SJSA1 (cell line): Measurements from ENCODE around the gene PSMB8. TPM values are rescaled to one million over a fixed set of nuclear protein-coding genes. Genes with fewer than 3 reads are reported as not detected.
"Not testable (repeated sequence)": the region's sequence is repeated elsewhere in the genome, so short reads cannot be mapped to it uniquely, and the experiment has no call there.

Source experiments
- DNase-seq, 2 experiments: peaks; one replicate each; pipeline ENCODE4 v3.0.0-alpha.2; 2015 to 2020; ENCODE audit warnings: low spot score in 2 of 2, low read depth in 1 of 2
- H3K27ac ChIP-seq: fragments of 250-450 bp; sonication (Bioruptor Pico); 2 replicates; pipeline ENCODE4 v1.5.1; 2020; ENCODE audit warnings: mild to moderate bottlenecking, moderate library complexity
- H3K27me3 ChIP-seq: fragments of 250-450 bp; sonication (Bioruptor Pico); replicated peaks from 2 replicates; pipeline ENCODE4 v1.5.1; 2020; ENCODE audit warnings: mild to moderate bottlenecking, moderate library complexity
- H3K36me3 ChIP-seq: fragments of 250-450 bp; sonication (Bioruptor Pico); 2 replicates; pipeline ENCODE4 v1.5.1; 2020; ENCODE audit warnings: mild to moderate bottlenecking
- H3K4me1 ChIP-seq: fragments of 250-450 bp; sonication (Bioruptor Pico); replicated peaks from 2 replicates; pipeline ENCODE4 v1.6.1; 2021; ENCODE audit warnings: mild to moderate bottlenecking
- H3K4me3 ChIP-seq: fragments of 250-450 bp; sonication (Bioruptor Pico); 2 replicates; pipeline ENCODE4 v1.5.1; 2020; ENCODE audit warnings: mild to moderate bottlenecking
- H3K9me3 ChIP-seq: fragments of 250-450 bp; sonication (Bioruptor Pico); replicated peaks from 2 replicates; pipeline ENCODE4 v1.5.1; 2020; ENCODE audit warnings: mild to moderate bottlenecking
- total RNA-seq: library from RNA; depleted of rRNA; stranded (reverse); fragments of >200 nt; shearing (Covaris generic); gene quantifications from 2 replicates; pipeline ENCODE4 v1.2.3, GENCODE V29; 2014; rRNA removed

Gene PSMB8
- total RNA-seq, result 107 and 118 TPM in 2 replicates

DNA sequence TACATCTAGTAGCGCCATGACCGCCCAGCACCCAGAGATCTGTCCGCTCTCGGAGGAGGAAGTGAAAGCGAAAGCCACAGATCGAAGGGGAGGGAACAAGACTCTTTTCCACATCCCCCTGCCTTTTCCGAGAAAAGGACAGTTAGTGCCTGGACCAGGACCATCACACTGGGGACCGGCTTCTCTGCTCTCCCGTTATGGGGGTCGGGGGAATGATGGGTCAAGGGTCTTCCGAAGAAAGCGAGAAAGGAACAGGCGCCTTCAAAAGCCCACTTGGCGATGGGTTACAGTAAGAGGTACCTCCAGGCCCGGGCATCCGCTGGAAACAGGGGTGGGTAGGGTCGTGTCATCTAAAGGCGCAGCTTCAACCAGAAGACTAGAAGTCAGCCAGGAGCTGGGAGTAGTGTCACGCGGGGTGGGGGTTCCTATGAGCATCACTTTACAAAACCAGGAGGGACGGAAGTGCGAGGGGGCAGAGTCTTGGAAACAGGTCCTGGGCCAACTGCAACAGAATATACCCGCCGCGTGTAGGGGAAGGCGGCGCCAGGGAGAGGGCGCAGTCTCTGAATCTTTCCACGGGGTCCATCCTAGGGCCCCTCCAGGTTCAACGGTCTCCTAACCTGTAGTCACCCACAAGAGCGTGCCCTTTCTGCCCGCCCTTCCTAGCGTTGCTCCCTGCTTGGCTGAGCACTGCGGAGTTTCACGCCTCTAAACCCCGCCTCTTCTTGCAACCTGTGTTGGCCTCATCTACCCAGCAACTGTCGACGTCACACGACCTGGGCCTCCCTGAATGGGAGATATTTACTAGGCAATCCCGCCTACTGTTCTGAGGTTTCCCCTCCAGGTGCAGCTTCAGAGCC is at the start of gene PSMB8:
Gene PSMB8, minus strand, starts transcription at position 69 of the 860 bp plus-strand sequence. Its CDS starts 51 bp downstream, at position 18.
- H3K36me3 ChIP-seq, result peaks cover 81% of the 10 kb centered on the region
- H3K4me1 ChIP-seq, result peaks cover 19% of the 10 kb centered on the region
- peak within 1 kb of the TSS; percentile 68 for H3K4me3 ChIP-seq
- peak; percentile 94 to 96 for DNase-seq
- no peaks in the 10 kb centered on the region for H3K9me3 ChIP-seq
- H3K27ac ChIP-seq, result peak within 1 kb of the TSS; percentile 93
- H3K27me3 ChIP-seq, result no peaks in the 10 kb centered on the region

DNA sequence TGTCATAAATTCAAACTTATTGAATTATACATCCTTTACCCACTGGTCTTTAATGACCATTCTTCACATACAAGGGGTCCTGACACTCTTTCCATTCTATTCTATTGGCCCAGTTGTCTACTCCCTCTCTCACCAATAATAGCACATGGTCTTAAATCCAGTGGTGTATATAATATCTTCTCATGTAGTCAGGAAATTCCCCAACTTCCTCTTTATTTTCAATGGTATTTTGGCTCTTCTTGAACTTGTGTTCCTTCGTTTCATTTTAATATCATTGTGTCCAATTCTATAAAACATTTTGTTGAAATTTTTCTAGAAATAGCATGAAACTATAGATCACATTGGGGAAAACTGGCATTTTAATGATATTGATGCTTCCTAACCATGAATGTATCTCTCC is 47.0 kb upstream of the PSMB8 start:
- no peak overlapping the region for H3K4me3 ChIP-seq
- 0 out of 2 replicates have a peak, but pooled peaks cover 12% of the 10 kb centered on the region for H3K27me3 ChIP-seq
- no peak for DNase-seq
- H3K4me1 ChIP-seq, result peaks cover 9% of the 10 kb centered on the region
- no peaks in the 10 kb centered on the region for H3K9me3 ChIP-seq
- H3K36me3 ChIP-seq, result peaks cover under 1% of the 10 kb centered on the region; the same call in 1 of the 2 replicates
- H3K27ac ChIP-seq, result no peak overlapping the region

DNA sequence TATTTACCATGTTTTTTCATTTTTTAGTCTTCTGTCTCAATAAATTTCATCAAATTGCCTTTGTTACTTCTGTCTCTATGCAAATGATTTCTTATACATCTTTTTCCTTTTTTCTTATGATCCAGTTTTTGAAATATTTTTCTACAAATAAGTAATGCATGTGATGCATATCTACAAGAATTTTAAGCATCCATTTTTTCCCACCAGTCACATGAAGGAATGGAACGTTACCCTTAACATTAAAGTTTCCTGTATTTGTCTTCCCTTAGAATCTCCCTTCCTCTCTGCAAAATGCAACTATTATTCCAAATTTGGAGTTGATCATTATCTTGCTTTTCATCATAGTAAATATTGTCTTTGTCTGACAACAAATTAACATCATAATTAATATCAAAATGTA is 45.7 kb upstream of the PSMB8 start:
- H3K4me1 ChIP-seq, result peaks cover 3% of the 10 kb centered on the region
- no peaks in the 10 kb centered on the region for H3K36me3 ChIP-seq
- no peak overlapping the region for H3K27ac ChIP-seq
- H3K9me3 ChIP-seq, result no peaks in the 10 kb centered on the region
- H3K4me3 ChIP-seq, result no peak overlapping the region
- 0 out of 2 replicates have a peak, but pooled peaks cover 12% of the 10 kb centered on the region for H3K27me3 ChIP-seq
- no peak for DNase-seq

DNA sequence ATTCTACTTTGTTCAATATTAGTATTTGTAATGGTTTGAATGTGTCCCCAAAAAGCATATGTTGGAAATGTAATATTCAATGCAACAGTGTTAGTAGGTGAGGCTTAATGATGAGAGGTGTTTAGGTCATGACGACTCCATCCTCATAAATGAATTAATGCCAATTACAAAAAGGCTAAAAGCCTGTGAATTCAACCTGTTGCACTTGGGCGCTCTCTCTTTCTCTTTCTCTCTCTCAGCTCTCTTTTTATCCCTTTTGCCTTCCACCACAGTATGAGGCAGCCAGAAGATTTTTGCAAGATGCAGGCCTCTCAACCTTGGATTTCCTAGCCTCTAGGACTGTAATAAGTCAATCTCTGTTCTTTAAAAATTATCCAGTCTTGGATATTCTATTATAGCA is 44.7 kb upstream of the PSMB8 start:
- Histone ChIP-seq H3K4me3 (no peak overlapping the region), H3K4me1 (no peaks in the 10 kb centered on the region; the same call in 1 of the 2 replicates), H3K9me3 (no peaks in the 10 kb centered on the region), H3K27me3 (peaks cover 12% of the 10 kb centered on the region; the same call in 1 of the 2 replicates), H3K27ac (no peak overlapping the region), H3K36me3 (no peaks in the 10 kb centered on the region)
- DNase-seq, result no peak

DNA sequence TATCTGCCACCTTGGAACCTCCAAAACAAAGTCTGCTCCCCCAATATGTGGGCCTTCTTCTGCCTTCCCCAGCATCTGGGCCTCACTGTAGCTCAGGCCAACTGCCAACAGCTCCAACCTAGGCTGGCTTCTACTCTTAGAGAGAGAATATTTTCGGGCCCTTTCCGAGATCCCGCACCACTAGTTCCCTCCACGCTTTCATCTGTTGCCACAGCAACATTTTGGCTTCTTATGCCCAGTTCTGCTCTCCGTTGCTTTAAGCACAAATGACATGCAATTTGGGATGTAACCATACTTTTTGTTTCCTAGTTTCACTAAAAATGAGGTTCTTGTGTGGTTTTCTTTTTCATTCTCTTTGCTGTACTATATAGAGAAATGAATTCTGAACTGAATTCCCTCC is 43.8 kb upstream of the PSMB8 start:
- Histone ChIP-seq H3K9me3 (no peaks in the 10 kb centered on the region), H3K27me3 (peaks cover 11% of the 10 kb centered on the region), H3K4me1 (no peaks in the 10 kb centered on the region), H3K27ac (no peak overlapping the region), H3K36me3 (no peaks in the 10 kb centered on the region), H3K4me3 (no peak overlapping the region)
- DNase-seq, result no peak

DNA sequence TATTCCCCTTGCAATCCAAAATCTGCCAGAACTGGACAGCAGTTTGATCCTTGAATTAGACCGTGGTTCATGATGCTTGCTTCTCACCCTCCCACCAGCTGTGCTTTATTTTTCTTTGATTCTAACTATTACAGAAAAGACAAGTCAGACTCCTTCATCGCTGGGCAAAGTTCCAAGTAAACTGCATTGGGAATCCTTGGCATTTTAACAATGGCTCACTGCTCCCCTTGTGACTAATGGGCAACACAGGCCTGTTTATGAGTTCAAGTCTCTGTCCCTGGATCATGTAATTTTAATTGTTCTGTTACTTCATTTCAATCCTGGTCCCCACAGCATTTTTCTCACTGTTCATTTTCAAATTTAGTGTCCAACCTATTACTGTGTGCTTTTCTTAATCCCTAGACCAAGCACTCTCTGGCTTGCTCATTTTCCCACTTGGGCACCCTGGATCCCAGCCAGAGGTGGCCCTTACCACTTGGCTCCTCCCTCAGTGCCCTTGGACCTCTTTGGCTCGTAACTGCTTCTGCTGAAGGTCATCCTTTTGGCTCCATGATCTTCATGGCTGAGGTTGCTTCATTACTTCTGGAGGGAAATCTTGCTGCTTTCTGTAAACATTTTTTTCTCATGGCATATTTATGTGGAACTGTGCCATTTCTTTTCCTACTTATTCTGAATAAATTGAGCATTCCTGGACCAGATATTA is 43.0 kb upstream of the PSMB8 start:
- no peak overlapping the region for H3K4me3 ChIP-seq
- peak; percentile 49 to 54 for DNase-seq
- no peaks in the 10 kb centered on the region for H3K4me1 ChIP-seq
- H3K27me3 ChIP-seq, result peaks cover 9% of the 10 kb centered on the region
- no peaks in the 10 kb centered on the region for H3K9me3 ChIP-seq
- no peaks in the 10 kb centered on the region for H3K36me3 ChIP-seq
- no peak overlapping the region for H3K27ac ChIP-seq

DNA sequence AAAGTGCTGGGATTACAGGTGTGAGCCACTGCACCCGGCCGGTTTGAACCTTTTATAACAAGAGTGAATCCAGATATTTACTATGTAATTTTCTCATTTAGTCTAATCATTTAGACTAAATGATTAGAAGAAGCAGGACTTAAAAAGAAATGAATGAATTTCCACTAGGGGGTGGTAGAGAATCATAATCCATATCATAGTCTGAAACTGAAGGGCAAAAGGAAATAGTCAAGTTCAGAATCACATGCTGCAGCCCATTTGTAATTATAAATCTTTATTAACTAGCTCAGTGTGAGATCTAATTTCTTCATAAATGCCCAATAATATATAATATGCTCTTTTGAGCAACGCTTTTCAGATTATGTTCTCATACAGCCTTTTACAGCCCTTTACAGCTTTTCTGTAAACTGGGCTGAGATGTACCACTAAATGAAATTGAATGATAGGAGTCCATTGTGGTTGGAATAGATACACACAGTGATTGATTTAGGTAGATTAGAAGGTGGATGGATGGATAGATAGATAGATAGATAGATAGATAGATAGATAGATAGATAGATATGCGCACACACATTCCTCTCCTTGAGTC is 41.9 kb upstream of the PSMB8 start:
- H3K9me3 ChIP-seq, result no peaks in the 10 kb centered on the region

DNA sequence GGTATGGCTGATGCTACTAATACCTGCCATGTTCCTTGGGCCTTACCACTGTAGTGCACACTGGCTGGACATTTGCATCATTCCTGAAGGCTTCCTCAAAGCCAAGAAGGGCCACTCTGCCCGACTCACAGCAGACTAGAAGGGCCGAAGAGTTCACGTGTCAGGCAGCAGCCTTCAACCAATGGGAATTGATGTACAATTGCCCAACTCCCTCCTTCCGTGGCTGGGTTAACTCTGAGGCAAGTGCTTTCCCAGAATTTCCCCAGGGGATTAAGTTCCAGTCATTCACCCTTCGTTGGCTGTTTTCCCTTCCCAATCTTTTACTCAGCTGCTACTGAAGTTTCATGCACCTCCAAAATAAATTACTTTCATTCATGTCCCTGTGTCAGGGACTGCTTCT is 39.9 kb upstream of the PSMB8 start:
- Histone ChIP-seq H3K4me1 (no peaks in the 10 kb centered on the region), H3K27me3 (peaks cover 5% of the 10 kb centered on the region), H3K27ac (no peak overlapping the region), H3K4me3 (no peak overlapping the region), H3K9me3 (no peaks in the 10 kb centered on the region), H3K36me3 (no peaks in the 10 kb centered on the region)
- no peak for DNase-seq

More for the DNA sequence above, 41.9 kb upstream of the PSMB8 start:
- Histone ChIP-seq H3K27ac (no peak overlapping the region), H3K4me1 (no peaks in the 10 kb centered on the region), H3K36me3 (no peaks in the 10 kb centered on the region), H3K4me3 (no peak overlapping the region), H3K27me3 (peaks cover 7% of the 10 kb centered on the region)
- peak in 1 of 2 experiments; percentile 46 for DNase-seq

DNA sequence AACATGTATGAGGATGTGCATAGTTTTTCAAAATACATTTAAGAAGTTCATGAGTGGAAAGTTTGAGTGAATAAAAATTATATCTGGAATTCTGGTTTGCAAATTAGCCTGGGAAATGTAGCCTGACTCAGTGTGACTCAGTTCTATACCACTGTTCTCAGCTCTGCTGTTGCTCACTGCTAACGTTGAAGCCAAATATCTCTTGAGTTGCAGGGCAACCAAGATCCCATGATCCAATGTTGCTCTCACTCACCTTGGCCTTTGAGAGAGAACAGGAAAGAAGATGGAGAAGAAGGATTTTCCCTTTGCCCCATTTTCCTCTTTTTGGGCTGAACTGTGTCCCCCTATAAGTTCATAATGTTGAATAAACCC is 39.0 kb upstream of the PSMB8 start:
- no peaks in the 10 kb centered on the region for H3K4me1 ChIP-seq
- H3K27ac ChIP-seq, result no peak overlapping the region
- H3K36me3 ChIP-seq, result no peaks in the 10 kb centered on the region
- no peak for DNase-seq
- no peaks in the 10 kb centered on the region for H3K9me3 ChIP-seq
- peaks cover 5% of the 10 kb centered on the region for H3K27me3 ChIP-seq
- H3K4me3 ChIP-seq, result no peak overlapping the region

DNA sequence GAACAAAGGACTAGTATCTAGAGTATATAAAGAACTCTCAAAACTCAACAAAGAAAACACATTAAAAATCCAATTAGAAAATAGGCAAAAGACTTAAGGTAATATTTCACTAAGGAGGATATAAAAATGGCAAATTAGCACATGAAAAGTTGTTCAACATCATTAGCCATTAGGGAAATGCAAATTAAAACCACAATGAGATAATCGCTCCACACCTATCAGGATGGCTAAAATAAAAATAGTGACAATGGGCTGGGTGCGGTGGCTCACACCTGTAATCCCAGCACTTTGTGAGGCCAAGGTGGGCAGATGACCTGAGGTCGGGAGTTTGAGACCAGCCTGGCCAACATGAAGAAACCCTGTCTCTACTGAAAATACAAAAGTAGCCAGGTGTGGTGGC is 37.1 kb upstream of the PSMB8 start:
- not testable (repeated sequence) for H3K27ac ChIP-seq, H3K4me1 ChIP-seq, H3K27me3 ChIP-seq, DNase-seq, H3K9me3 ChIP-seq, H3K36me3 ChIP-seq, H3K4me3 ChIP-seq

DNA sequence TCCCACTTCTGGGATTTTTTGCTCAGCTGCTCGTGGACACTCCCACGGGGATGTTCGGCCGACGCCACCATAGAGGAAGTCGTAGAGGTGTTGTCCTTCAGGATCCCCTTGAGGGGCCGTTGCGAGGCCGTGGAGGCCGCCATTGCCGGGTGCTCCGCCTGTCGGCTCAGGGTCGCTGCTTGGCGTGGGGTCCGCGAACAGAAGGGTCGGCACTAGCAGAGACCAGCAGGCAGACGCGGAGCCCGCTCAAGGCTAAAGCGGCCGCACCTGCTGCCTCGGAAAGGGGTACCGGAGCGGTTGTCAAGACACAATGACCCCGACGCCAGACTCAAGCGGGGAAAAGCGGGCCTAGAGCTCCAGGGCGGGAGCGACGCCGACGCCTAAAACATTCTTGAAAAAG is 35.8 kb upstream of the PSMB8 start:
- no peak overlapping the region for H3K4me3 ChIP-seq
- no peaks in the 10 kb centered on the region for H3K4me1 ChIP-seq
- no peaks in the 10 kb centered on the region for H3K9me3 ChIP-seq

DNA sequence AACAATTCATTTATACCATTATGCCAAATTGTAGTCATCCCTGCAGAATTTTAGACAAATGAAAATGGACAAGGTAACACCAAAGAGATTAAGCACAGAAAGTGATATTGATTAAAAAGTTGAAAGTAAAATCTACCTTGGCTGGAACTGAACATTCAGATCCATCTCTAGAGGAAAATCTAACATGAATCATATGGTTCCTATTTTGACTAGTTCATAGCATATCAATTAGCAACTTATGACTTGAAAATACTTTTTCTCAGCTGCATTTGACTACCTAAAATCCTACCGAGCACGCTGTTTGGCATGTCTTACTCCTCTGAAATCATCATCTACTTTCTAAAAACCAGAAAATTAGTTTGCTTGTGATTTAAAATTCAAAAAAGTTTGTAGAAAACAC is 32.8 kb upstream of the PSMB8 start:
- H3K4me1 ChIP-seq, result no peaks in the 10 kb centered on the region
- no peak for DNase-seq
- no peak overlapping the region for H3K4me3 ChIP-seq
- no peaks in the 10 kb centered on the region for H3K9me3 ChIP-seq
- peaks cover 7% of the 10 kb centered on the region for H3K27me3 ChIP-seq
- H3K27ac ChIP-seq, result no peak overlapping the region
- H3K36me3 ChIP-seq, result no peaks in the 10 kb centered on the region

More for the DNA sequence above, 35.8 kb upstream of the PSMB8 start:
- no peak for DNase-seq
- H3K27ac ChIP-seq, result no peak overlapping the region
- no peaks in the 10 kb centered on the region for H3K36me3 ChIP-seq
- H3K27me3 ChIP-seq, result peaks cover 13% of the 10 kb centered on the region

DNA sequence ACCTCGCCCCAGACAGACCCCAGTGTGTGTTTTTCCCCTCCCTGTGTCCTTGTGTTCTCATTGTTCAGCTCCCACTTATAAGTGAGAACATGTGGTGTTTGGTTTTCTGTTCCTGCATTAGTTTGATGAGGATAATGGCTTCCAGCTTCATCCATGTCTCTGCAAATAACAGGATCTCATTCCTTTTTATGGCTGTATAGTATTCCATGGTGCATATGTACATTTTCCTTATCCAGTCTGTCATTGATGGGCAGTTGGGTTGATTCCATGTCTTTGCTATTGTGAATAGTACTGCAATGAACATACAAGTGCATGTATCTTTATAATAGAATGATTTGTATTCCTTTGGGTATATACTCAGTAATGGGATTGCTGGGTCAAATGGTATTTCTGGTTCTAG is 30.1 kb upstream of the PSMB8 start:
- not testable (repeated sequence) for H3K27ac ChIP-seq, H3K27me3 ChIP-seq, H3K9me3 ChIP-seq, H3K36me3 ChIP-seq, DNase-seq, H3K4me1 ChIP-seq, H3K4me3 ChIP-seq
